EL (cell line): ENCODE results near the gene RASGRP4.
"Not testable (repeated sequence)": the region's sequence is repeated elsewhere in the genome, so short reads cannot be mapped to it uniquely, and the experiment has no call there.

Experiments
- DNase-seq: peaks from one replicate; pipeline ENCODE4 v3.0.0-alpha.2; 2016

Gene RASGRP4

GRCh38 chr19:38412491-38412890 is 13.5 kb downstream of the RASGRP4 start:
- DNase-seq, result no peak

DNA sequence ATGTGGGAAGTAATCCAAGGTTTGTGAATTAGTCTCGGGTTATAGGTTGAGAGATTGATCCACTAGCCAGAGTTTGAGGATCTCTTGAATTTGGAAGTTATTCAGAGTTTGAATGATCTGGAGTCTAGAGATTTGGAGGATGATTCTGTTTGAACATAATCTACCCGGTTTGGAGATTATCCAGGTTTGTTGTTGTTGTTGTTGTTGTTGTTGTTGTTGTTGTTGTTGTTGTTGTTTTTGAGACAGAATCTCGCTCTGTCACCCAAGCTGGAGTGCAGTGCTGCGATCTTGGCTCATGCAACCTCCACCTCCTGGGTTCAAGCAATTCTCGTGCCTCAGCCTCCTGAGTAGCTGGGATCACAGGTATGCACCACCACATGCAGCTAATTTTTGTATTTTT is 14.1 kb downstream of the RASGRP4 start:
- not testable (repeated sequence) for DNase-seq

DNA sequence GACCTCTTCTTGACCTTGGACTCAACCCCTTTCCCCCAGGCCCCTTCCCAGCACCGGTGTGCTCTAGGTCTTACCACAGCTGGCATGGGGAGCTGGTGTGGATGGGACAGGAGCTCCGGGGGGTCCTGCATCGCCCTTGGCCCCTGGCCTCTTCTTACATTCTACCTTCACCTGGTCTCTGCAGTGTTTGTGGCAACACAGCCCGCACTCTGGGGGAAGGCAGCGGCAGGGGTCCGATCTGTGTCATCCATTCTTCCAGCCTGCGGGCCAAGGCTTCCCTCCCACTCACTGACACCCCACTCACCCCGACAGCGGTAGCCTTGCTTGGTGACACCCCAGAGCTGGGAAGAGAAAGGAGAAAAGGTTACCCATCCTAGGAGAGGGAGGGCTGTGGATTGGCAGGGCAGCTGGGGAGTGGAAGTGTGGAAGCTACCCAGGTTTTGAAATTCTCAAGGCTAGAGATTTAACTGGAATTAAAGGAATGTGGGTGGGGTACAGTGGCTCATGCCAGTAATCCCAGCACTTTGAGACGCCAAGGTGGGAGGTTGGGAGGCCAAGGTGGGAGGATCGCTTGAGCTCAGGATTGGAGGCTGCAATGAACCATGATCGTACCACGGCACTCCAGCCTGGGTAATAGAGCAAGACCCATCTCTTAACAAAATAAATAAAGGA is 14.8 kb downstream of the RASGRP4 start:
- DNase-seq, result no peak

- not testable (repeated sequence) for DNase-seq
Observed at GRCh38 chr19:38410407-38410806, 15.6 kb downstream of the RASGRP4 start.

- DNase-seq, result peak; percentile 34
Observed at GRCh38 chr19:38409631-38410133, 16.3 kb downstream of the RASGRP4 start.

- DNase-seq, result no peak
Observed at GRCh38 chr19:38405276-38405675, 20.7 kb downstream of the RASGRP4 start.

GRCh38 chr19:38404858-38405257 is 21.2 kb downstream of the RASGRP4 start:
- DNase-seq, result no peak

GRCh38 chr19:38402967-38403674 is 22.9 kb downstream of the RASGRP4 start, which contains the start of gene FAM98C:
FAM98C (plus strand) TSS chr19:38403093; CDS start chr19:38403154, 61 bp downstream.
- DNase-seq, result peak; percentile 96

DNA sequence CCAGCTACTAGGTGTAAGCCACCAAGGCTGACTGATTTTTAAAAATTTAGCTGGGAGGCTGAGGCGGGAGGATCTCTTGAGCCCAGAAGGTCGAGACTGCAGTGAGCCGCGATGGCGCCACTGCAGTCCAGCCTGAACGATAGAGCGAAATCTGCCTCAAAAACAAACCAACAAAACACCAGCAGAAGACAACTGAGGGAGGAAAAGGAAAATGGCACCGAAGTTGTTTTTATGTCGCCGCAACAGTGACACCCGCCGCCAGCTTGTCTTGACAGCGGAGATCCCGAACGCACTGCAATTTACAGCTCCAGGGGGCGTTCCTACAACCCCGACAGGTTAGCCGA is 23.4 kb downstream of the RASGRP4 start:
- DNase-seq, result no peak

- DNase-seq, result peak; percentile 31
Observed at GRCh38 chr19:38401148-38401547, 24.9 kb downstream of the RASGRP4 start.

GRCh38 chr19:38400361-38400760 is 25.7 kb downstream of the RASGRP4 start:
- DNase-seq, result no peak

GRCh38 chr19:38399537-38399936 is 26.5 kb downstream of the RASGRP4 start:
- no peak for DNase-seq

DNA sequence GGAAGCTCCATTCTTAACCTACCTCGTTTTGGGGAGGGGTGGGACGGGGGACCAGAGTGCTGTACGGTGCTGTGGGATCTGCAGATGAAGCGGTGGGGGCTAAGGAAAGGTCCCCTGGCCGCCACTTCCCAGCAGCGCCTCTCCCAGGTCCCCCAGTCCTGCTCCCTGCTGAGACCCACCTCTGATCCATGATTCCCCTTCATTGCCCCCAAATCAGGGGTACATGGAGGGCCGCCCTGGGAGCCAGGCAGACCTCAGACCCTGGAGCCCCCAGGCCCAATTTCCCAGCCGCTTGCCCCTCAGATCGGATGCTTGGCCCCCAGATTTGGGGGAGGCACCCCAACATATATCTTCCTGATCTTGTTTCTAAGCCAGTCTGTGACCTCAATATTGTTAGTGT is 26.9 kb downstream of the RASGRP4 start:
- DNase-seq, result no peak

DNA sequence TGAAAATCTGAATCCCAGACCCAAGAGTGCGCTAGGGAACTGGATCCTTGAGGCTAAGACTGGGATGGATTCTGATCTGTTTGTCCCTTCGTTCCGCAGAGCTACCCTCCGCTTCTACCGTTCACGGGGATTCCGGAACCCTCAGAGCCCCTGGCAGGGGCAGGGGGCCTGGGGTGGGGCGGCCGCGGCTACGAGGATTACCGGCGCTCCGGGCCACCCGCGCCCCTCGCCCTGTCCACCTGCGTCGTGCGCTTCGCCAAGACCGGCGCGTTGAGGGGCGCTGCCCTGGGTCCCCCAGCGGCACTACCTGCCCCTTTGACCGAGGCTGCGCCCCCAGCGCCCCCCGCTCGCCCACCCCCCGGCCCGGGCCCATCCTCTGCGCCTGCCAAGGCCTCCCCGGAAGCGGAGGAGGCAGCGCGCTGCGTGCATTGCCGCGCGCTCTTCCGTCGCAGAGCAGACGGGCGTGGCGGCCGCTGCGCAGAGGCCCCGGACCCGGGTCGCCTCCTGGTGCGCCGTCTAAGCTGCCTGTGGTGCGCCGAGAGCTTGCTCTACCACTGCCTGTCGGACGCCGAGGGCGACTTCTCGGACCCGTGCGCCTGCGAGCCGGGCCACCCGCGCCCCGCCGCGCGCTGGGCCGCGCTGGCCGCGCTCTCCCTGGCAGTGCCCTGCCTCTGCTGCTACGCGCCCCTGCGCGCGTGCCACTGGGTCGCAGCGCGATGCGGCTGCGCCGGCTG is 30.5 kb downstream of the RASGRP4 start:
- no peak for DNase-seq

DNA sequence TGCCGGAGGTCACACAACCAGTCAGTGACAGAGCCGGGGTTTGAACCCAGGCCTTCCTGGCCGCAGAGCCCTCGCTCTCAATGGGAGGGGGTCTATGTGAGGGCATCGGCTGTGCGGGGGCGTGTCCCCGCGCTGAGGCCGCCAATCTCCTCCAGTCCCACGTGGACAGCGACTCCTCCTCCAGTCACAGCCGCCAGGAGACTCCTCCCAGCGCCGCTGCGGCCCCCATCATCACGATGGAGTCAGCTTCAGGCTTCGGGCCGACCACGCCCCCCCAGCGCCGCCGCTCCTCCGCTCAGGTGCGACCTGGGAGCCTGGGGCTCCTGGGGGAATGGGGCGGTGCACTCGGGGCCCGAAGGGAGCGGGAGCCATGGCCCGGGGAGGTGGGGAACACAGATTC is 31.5 kb downstream of the RASGRP4 start:
- no peak for DNase-seq

- peak; percentile 53 for DNase-seq
Observed at GRCh38 chr19:38392707-38393308, 33.2 kb downstream of the RASGRP4 start.

- DNase-seq, result no peak
Observed at GRCh38 chr19:38391911-38392464, 34.0 kb downstream of the RASGRP4 start.

DNA sequence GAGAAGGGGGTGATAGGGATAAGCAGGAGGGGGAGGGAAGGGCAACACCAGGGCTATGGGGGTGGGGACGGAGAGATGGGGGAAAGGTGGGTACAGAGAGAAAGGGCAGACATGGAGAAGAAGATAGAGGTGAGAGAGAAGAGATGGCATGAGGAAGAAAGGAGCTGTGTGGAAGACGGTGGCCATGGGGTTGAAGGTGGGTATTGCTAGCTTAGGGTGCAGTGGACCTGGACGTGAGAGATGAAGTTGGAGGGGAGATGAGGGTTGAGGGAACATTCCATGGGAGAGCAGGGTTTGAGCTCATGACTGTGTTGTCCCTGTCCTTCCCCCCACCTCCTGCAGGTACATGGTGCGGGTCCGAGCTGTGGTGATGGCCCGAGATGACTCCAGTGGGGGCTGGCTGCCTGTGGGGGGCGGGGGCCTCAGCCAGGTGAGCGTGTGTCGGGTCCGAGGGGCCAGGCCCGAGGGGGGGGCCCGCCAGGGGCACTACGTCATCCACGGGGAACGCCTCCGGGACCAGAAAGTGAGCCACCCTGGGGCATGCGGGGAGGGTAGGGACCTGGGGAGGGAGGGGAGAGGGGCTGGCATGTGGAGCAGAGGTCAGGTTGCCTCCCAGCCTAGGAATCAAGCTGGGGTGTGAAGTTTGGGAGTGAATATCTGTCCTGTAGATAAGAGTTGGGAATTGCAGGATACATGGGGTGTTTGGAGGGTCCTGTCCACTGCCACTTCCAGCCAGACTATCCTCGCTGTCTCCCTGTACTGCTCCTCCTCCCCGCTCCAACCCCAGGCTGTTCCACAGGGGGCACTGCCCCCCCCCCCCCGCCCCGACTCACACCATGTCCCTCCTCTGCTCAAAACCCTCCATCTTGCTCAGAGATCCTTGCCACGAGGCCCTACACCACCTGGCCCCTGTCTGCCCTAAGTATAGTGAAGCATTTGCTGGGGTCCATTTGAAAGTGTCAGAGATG is 35.8 kb downstream of the RASGRP4 start:
- no peak for DNase-seq

DNA sequence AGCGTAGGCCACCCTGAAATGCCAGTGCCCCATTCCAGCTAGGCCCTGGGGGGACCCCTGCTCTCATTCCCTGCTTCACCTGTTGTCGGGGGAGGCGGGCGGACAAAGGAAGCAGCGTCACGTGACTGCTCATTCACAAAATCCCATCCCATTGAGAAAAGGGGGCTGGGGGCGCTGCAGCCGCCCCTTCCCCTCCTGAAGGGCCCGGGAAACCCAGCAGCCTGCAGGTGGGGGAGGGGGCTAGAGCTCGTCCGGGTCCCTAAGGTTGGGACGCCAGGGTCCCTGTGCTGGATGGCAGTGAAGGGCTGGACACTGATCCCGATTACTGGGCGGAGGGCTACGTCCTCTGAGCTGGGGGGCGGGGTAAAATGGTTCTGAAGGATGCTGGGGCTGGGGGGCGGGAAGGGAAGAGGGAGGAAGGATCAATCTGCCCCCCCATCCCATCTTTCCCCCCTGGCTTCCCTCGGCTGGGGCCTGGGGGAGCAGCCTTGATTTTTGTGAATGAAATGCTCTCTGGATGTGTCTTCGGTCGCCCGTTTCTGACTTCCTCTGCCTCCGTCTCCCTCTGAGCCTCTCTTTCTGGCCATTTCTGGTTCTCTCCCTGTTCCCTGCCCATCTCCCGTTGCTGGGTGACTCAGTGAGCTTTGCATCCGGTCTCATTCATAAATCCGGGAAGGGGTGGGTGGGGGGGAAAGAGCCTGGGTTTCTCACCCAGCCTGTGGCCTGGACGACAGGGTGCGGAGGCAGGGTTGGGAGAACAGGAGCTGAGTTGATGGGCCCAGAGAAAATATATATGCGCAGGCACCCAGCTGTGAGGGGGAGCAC is 36.7 kb downstream of the RASGRP4 start:
- DNase-seq, result peak; percentile 87

GRCh38 chr19:38388349-38389100 is 37.5 kb downstream of the RASGRP4 start, which contains the start of gene SPRED3:
SPRED3 (plus strand) TSS chr19:38388697; CDS start chr19:38390303, 1,606 bp downstream.
- no peak for DNase-seq
